HG02623 (cell line): ENCODE measurements around the gene ISG20L2.

Source experiments
- ATAC-seq: cut with Tn5 transposase; IDR thresholded peaks from one replicate; pipeline ENCODE4 v1.9.1; 2021; ENCODE audit warnings: moderate library complexity; ENCODE audit not compliant: unreplicated experiment

Gene ISG20L2

DNA sequence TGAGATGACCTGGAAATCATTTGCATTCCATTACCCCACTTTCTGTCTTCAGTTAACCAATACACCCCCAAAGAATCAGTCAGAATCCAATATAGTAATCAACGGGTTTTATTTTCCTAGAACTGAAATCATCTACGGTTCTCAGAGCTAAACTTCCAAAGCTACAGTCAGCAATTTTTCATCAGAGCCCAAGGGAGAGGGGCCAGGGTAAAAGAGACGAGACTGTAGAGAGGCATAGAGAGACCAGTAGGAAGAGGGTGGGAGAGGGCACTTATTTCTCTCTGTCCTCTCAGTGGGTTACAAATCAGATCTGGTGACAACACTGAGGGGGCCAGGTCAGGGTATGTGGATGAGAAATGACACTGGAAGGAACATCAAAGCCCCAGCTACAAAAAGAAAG lies 13.5 kb upstream of the ISG20L2 start:
- no peak for ATAC-seq

DNA sequence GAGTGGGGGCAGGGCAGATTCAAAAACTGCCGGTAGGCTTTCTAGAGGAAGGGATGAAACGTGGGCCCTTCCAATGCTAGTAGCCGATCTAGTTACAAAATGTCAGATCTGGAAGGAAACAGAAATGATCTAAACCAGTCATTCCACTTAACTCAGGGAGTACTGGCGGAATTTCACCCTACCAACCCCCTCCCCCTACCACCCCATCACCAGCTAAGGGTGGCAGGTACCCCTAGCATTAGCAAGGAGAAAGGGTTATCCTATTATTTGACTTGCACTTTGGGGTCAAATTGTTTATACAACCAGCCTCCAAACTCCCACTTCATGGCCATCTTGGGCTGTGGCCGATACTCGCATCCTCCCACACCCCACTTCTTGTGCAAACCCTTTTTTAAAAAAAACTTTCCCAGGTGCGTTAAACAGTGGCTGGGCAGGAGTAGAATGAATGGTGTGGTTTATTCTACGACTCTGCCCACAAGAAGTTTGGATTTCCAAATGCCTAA lies 13.0 kb upstream of the ISG20L2 start:
- ATAC-seq, result no peak

DNA sequence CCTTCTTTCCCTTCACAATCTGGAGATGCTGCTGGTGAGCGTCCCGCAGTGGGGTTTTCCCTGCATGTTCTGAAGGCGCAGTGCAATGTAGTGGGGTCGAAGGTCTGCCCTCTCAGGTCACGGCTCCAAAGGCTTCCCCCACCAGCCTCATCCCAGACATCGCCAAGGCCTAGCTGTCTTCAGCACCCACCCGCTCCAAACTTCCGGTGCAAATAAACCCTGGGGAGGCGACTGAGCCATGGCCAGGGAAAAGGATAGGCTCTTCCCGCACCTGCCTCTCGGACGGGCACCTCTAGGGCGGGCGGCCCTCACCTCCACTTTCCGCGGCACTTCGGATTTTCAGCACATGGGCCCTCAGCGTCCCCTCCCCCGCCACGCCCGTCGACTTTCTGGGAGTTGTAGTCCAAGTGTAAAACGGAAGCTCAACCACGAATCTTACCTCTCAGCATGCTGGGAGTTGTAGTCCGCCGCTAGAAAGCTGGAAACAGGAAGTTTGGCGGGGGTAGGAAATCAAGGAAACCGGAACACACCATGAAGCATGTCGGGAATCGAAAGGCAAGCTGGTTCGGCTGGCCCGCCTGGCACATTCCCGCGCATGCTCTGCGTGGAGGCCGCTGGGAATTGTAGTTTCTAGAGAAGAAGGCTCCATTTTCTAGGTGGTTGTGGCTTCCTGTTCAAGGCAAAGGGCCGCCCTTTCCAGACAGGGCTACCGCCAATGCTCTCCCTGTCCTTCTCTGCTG lies 12.3 kb upstream of the ISG20L2 start, which contains the start of gene MRPL24:
Gene MRPL24 (minus strand): TSS at position 348 of the 740 bp plus-strand sequence. CDS start 2,384 bp downstream, outside the sequence.
- ATAC-seq, result peak; percentile 79

DNA sequence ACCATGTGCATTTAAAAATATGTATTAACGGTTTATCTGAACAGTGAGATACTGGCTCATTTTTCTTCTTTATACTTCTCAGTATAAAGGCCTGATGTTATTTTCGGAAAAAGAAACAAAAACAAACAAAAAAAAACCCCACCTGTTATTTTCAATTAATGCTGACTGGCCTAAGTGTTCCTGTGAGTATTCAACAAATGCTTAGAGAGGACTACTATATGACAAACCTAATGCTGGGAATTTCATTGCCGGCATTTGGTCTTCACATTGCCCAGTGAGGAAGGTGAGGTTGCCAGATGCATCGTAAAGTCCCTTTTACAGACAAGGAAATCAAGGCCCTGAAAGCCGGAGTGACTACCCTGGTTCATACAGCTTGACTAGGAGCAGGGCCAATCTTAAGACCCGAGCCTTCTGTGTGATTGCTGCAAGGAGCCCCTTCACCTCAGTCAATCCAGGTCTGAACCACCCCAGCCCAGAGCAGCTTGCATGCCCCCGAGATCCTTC lies 11.7 kb upstream of the ISG20L2 start:
- ATAC-seq, result no peak

DNA sequence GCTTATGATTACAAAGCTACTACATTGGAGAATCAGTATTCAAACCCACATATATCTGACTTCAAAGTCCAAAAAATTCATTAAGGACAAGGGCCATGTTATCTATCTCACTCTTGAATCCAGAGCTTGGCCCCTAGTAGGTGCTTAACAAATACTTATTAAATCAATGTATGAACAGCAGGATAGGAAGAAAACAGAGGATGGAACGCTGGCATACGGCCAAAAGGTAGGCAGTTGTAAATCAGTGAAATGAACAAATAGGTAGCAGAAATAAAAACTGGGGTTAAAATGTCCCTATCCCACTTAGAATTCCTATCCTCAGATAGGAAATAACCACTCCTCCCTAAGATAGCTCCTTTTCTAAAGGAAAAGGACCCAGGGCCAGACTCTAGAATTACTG lies 10.3 kb upstream of the ISG20L2 start:
- ATAC-seq, result no peak

DNA sequence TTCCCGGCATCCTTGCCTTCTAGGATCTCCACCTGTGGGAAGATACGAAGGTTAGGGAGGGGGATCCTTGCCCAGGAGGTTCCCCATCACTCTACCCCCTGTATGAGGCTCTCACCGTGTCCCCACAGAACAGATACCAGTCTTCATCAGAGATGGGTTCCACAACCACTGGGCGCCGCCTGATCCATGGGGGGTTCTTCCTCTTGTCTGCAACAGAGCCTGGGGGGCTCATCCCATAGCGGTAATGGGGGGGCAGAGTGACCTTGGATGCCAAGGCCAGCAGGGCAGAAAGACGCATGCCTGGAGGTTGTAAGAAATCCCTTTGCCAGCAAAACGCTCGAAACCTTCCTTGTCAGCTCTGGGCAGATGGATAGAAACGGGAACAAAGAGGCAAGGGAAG lies 9.8 kb upstream of the ISG20L2 start:
- ATAC-seq, result no peak

DNA sequence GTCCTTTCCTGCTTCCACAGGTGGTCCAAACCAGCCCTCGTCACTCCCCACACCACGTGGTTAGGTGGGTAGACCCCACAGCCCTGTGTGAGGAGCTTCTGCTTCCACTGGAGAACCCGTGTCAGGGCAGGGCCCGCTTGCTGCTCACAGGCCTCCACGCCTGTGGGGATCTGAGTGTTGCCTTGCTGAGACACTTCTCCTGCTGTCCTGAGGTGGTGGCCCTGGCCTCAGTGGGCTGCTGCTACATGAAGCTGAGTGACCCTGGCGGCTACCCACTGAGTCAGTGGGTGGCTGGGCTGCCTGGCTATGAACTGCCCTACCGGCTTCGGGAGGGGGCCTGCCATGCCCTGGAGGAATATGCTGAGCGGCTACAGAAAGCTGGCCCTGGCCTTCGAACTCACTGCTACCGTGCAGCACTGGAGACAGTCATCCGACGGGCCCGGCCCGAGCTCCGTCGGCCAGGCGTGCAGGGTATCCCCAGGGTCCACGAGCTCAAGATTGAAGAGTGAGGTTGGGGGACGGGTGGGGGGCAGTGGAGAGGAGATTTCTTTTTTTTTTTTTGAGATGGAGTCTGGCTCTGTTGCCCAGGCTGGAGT lies 5.5 kb upstream of the ISG20L2 start:
- ATAC-seq, result no peak

DNA sequence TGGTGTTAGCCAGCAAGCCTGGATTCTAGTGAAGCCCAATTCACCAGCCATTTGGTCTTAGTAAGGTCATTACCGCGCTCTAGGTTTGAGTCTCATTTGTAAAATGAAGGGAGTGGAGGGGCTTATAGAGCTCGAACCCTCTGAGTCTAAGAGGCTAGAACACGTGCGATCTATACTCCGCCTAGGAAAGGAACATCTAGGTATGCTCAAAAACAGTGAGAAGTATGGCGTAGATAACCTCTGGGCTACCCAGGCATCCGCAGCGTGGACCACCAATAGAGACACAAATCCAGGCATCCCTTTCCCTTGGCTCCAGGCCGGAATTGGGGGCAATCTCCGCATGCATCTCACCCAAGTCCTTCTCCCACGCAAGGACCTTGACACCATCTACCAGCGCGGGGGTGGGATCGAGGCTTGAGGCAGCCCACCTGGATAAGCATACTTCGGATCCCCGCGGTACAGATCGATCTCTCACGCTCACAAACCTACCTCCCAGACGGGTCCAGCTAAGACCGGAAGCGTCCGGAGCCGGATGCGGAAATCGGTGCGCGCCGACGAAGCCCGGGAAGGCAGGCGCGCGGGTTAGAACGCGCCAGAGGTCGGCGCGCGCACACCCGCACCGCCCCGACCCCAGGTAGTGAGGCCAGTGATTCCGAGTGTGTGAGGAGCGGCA lies 504 bp downstream of the ISG20L2 start, which contains the start of gene METTL25B:
Gene METTL25B (plus strand): TSS at position 544 of the 673 bp plus-strand sequence. CDS start 636 bp downstream, outside the sequence.
- ATAC-seq, result peak; percentile 52

DNA sequence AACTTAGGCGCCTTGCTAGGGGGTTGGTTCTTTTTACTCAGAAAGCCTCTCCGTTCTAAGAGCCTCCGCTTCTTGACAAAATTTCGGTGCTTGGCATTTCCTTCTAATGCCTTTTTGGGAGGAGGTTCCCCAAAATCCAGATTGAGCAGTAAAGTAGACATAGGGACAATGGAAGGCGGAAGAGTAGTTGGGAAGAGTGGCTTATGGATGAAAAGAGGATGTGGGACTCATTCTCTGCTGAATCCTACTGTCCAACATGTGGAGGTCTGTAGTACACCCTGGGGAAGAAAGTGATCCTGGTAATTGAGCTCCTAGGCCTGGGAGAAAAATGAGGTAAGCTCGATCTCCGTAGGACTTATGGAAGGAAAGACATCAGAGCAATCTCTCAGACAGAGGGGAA lies 1.1 kb downstream of the ISG20L2 start:
- ATAC-seq, result no peak

DNA sequence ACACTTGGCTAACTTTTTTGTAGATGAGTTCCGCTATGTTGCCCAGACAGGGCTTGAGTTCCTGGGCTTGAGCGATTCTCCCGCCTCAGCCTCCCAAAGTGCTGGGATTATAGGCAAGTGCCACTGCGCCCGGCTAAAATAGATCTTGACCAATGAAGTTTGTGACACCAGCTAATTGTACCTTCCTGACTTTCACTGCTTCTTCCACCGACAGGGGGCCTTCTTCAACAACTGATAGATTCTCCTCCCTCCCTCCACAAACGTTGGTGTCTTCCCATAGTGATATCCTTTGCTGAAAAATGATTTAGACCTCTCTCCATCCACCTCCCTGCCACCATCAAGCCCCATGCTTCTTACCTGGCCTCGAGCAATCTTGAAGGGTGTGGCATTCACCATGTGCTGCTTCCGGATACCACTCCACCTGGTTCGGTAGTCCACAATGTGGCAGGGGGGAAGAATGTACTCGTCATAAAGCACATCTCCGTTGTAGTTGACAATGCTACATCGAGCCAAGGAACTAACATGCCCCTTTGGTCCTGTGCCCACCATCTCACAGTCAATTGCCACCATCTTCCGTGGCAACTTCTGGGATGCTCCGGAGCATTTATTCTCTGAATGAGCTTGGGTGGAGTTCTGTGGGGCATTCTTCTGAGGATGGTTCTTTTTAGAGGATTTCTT lies 1.9 kb downstream of the ISG20L2 start:
- ATAC-seq, result no peak

DNA sequence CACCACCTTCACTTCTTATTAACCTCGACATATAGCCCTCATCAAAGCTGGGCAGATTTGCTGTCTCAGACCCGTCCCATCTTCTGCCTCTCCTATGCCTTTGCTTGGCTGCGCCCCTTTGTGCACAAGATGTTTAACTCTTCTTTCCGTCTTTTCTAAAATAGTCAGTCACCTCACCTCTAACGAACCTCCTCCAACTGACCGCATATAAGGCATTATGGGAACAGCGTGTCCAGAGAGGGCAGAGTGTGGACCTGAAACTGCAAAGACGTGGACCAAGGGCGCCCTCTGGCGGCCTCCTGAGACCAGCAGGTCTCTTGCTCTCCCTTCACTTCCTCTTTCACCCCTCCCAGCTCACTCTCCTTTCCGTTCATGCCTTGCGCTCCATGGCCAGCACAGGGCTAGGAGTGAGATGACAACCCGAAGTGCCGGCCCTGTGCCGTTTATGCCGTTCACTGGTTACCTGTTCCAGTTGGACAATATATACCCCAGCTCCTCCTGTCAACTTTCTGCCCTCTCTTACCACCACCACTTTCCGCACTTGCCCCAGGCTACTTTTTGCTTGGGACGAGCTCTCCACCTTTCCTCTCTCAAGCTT lies 2.8 kb downstream of the ISG20L2 start:
- ATAC-seq, result no peak

DNA sequence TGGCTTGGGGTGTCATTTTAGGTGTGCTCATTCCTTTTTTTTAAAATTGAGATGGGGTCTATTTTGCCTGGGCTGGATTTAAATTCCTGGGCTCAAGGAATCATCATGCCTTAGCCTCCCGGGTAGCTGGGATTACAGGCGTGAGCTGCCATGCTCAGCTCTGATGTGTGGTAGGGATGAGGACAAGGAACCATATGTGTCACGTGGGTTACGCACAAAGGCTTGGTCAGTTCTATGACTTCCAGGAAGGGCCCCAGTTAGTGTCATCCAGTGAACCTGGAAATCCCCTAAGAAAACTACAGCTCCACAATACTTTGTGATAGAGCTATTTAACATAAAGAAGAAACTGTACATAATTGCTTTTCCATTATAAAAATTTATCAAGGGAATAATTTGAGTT lies 7.0 kb downstream of the ISG20L2 start:
- no peak for ATAC-seq

DNA sequence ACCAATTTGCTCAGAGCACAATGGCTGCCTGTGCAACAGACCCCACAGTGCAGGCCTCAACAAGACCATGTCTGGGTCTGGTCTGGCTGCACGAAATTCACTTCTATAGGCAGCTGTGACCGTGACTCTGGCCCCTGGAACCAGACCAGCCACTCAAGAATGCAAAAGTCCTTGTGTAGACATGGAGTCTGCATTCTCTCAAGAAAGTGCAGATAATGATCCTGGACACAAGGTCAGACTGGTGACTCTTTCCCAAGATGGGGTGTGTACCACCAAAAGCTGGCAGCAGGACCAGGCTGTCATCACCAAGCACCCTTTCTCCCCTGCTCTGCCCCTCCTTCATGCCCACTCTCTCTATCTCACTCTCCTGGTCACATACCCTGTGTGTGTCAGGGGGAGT lies 7.4 kb downstream of the ISG20L2 start:
- no peak for ATAC-seq

DNA sequence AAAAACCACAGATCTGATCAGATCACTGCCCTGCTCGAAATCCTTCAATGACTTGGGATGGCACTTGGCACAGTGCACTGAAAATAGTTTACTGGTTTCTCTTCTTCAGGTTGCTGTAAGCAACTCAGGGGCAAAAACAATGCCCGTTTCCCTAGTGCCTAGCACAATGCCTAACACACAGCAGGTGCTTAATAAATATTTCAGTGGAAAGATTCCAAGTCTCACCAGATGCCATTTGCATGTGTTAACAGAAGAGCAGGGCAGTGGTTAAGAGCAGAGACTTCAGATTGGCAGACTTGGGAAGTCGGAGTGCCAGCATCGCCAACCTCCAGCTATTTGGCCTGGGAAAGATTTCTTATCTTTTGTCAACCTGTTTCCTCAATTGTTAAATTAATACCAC lies 11.2 kb downstream of the ISG20L2 start:
- ATAC-seq, result no peak

DNA sequence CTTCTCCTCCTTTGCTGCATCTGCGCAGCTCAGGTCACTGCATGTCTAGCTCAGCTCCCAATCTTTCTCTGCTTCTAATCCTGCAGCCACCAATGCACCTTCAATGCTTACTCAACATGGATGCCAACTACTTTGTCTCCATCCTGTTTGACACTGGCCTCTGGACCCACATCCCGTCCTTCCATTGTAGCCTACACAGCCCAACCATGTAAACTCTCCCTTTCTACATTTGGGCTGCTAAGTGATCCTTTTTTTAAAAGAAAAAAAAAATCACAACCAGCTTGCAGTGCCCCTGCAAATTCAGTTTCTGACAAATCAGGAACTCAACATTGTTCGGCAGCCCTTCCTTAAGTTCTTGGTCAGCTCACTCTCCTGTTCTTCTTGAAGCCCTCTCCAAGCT lies 13.7 kb downstream of the ISG20L2 start:
- no peak for ATAC-seq

DNA sequence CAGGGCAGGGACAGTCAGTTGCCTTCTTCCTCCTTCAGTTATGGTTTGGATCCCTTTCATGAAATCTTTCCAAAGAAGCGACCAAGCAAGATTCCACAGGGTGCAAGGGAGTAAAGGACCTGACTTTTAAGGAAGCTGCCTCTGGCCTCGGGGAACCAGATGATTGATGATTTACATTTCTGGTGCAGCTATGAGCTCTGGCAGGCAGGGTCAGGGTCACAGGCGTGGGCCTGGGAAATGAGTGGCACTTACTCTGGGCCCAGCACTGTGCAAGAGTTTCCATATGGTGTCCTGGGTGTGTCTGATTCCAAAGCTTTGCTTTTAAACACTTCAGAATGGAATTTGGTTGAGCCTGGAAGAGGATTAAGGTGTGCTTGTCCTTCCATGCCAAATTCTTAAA lies 15.9 kb downstream of the ISG20L2 start:
- ATAC-seq, result no peak

DNA sequence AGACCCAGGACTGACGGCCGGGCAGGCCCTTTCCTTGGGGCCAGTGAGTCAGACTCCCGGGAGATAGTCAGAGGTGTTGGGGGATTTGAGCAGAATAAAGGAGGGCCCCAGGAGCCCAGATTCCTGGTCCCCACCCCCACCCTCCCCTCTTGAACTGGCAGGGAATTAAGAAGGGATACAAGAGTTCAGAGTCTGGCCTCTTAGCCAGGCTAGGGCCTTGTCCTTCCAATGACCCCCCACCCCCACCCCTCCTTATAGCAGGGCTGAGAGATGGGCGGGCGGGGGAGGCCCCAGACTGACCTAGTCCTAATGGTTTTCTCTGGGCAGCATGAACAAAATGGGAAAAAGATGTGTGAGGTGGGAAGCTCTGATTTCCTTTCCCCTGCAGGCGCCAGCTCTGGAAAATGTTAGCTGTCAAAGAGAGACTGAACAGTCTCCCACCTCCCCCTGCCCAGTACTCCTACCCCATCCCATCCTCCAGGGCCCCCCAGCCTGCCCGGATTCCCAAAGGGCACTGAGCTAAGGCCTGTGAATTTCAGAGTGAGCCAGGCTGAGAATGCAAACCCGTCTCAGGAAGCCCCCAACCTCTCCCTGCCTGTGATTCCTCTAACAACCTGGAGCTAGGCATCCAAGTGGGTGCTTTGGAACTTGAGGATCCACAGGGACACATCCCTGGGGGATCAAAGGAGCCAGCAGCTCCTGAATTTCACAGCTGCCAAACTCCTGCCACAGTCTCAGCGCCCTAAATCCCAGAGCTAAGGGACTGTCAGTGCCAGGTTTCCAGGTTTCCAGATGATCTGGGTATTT lies 17.4 kb downstream of the ISG20L2 start:
- ATAC-seq, result no peak

DNA sequence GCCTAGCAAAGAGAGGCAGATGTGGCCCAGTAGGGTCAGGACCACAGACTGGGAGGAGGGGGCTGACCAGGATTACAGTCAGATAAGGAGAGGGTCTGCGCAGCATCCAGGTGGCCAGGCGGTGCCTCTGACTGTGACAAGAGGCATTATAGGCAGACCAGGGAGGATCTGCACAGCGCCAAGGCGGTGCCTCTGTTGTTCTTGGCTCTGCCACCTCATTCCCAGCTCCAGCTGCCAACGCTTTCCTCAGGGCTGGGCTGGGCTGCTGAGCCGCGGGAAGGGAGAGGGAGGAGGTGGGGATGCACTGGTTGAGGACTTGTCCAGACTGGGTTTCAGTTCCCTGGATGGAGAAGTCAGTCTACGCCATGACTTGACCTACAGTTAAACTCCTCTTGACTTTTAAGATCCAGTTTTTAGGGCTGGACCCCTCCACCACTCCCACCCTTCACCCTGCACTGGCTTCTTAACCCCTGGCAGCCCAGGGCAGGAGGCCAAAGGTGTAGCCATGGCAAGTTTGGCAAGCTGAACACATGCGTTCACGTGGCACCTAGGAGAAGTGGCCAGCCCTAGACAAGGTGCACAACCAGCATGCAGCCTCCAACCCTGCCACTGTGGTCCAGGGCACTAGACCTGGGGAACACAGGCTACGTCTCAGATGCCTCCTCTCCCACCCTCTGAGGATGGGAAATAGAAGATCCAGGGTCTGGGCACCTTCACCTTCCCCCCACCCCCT lies 18.6 kb downstream of the ISG20L2 start:
- no peak for ATAC-seq

DNA sequence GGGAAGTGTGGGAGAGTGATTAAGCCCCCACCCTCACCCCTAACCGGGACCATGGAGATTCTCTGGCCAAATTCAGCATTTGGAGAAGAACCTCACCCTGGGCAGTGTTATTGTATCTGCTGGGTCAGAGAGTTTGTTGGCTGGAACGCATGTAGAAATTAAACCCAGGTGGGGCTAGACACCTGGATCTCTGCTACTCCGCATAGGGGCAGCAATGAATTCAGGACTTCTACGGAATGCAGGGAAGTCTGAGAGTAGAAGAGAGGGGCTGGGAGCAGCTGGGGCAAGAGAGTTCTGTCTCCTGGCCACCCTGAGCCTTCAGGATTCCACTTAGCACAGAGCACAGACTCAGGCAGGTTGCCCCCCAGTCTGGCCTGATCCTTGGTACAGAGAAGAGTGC lies 19.5 kb downstream of the ISG20L2 start:
- ATAC-seq, result no peak
